SK-N-MC (cell line): Measurements from ENCODE around the gene TMEM245.

ENCODE experiments used
- DNase-seq: peaks from one replicate; pipeline ENCODE4 v3.0.0-alpha.2; 2011; ENCODE audit warnings: low read depth, low spot score
- H3K27ac ChIP-seq: fragments of 200-600 bp; sonication (generic); 2 replicates; pipeline ENCODE4 v1.5.1; 2016; ENCODE audit warnings: mixed run types
- H3K36me3 ChIP-seq: fragments of 200-600 bp; sonication (generic); 2 replicates; pipeline ENCODE4 v1.6.1; 2017; ENCODE audit warnings: antibody characterized with exemption, low read length, mixed read lengths; ENCODE audit not compliant: insufficient read depth
- H3K4me3 ChIP-seq: fragments of 200-600 bp; sonication (generic); 2 replicates; pipeline ENCODE4 v1.5.1; 2016
- H3K9ac ChIP-seq: fragments of 200-600 bp; sonication (generic); 2 replicates; pipeline ENCODE4 v1.8.0; 2017; ENCODE audit warnings: mixed run types, mixed read lengths; ENCODE audit not compliant: insufficient read length
- H3K9me3 ChIP-seq: fragments of 200-600 bp; sonication (generic); 2 replicates; pipeline ENCODE4 v1.6.1; 2017; ENCODE audit warnings: low read depth, mild to moderate bottlenecking, antibody characterized with exemption, low read length, moderate library complexity, mixed read lengths
- EZH2 ChIP-seq: fragments of 200-600 bp; sonication (generic); IDR thresholded peaks from one replicate; pipeline ENCODE4 v1.6.1; 2017; ENCODE audit warnings: antibody characterized with exemption
- FOXP2 ChIP-seq: optimal IDR thresholded peaks from 2 replicates; pipeline ENCODE3; 2011; ENCODE audit warnings: mild to moderate bottlenecking, moderate library complexity; ENCODE audit not compliant: insufficient read depth; ENCODE audit errors: extremely low read length, control extremely low read depth
- POLR2AphosphoS5 ChIP-seq: IDR thresholded peaks from 2 replicates; pipeline ENCODE4 v1.6.1; 2012; ENCODE audit warnings: mild to moderate bottlenecking, low read depth, low read length, borderline replicate concordance

Gene TMEM245

DNA sequence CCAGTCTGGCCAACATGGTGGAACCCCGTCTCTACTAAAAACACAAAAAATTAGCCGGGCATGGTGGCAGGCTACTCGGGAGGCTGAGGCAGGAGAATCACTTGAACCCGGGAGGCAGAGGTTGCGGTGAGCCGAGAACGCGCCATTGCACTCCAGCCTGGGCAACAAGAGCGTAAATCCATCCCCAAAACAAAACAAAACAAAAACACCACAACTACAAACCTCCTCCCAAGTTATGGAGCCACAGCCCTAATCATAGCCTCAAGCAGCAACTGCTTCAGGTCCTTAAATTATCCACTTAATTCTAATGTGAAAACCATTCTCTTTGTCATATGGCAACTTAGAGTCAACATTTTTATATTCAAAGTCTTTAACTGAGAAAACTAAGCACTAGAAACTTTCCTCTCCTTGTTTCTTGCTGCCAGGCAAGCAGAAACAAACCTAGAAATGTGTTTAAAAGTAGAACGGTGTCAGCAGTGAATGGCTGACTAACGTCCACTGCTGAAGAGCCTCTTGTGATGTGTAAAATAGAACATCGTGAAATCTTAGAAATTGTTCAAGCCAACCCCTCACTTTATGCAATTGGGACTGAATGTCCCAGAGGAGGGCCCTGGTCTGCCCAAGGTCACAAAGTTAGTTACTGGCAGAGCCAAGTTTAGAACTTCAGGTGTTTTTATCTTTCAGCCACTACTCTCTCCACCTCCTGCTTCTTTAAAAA lies 5.7 kb downstream of the TMEM245 start:
- Histone ChIP-seq H3K27ac (peak overlapping the region; percentile 86), H3K4me3 (peak overlapping the region; percentile 51)

GRCh38 chr9:109113254-109113653 lies 6.5 kb downstream of the TMEM245 start:
- H3K36me3 ChIP-seq = 0 out of 2 replicates have a peak, but pooled peaks cover 5% of the 10 kb centered on the region
- H3K4me3 ChIP-seq = peak overlapping the region; percentile 51
- no peak for DNase-seq
- peak overlapping the region; percentile 86 for H3K27ac ChIP-seq
- peak overlapping the region; percentile 20 for H3K9ac ChIP-seq
- TF ChIP-seq FOXP2 (no peak), POLR2AphosphoS5 (no peak), EZH2 (no peak)
- no peaks in the 10 kb centered on the region for H3K9me3 ChIP-seq

More for the DNA sequence above, 5.7 kb downstream of the TMEM245 start:
- TF ChIP-seq EZH2 = no peak
- no peak for TF ChIP-seq FOXP2
- no peak for TF ChIP-seq POLR2AphosphoS5
- H3K9me3 ChIP-seq = no peaks in the 10 kb centered on the region
- no peak overlapping the region for H3K9ac ChIP-seq
- H3K36me3 ChIP-seq = 0 out of 2 replicates have a peak, but pooled peaks cover 5% of the 10 kb centered on the region
- no peak for DNase-seq

GRCh38 chr9:109110329-109111021 lies 9.3 kb downstream of the TMEM245 start:
- peaks cover 12% of the 10 kb centered on the region for H3K36me3 ChIP-seq
- no peak for DNase-seq
- H3K4me3 ChIP-seq = peak overlapping the region; percentile 58
- TF ChIP-seq FOXP2 (no peak), EZH2 (no peak), POLR2AphosphoS5 (no peak)
- H3K9me3 ChIP-seq = no peaks in the 10 kb centered on the region; the same call in 1 of the 2 replicates
- H3K27ac ChIP-seq = peak overlapping the region; percentile 90
- peak overlapping the region; percentile 55 for H3K9ac ChIP-seq

- peak overlapping the region; percentile 42 for H3K9ac ChIP-seq
- H3K4me3 ChIP-seq = no peak overlapping the region
- peaks cover 17% of the 10 kb centered on the region for H3K36me3 ChIP-seq
- peak overlapping the region; percentile 90 for H3K27ac ChIP-seq
- TF ChIP-seq FOXP2 (no peak), EZH2 (no peak), POLR2AphosphoS5 (no peak)
- DNase-seq = no peak
- no peaks in the 10 kb centered on the region; the same call in 1 of the 2 replicates for H3K9me3 ChIP-seq
These were observed 9.8 kb downstream of the TMEM245 start for GRCh38 chr9:109109967-109110328.

DNA sequence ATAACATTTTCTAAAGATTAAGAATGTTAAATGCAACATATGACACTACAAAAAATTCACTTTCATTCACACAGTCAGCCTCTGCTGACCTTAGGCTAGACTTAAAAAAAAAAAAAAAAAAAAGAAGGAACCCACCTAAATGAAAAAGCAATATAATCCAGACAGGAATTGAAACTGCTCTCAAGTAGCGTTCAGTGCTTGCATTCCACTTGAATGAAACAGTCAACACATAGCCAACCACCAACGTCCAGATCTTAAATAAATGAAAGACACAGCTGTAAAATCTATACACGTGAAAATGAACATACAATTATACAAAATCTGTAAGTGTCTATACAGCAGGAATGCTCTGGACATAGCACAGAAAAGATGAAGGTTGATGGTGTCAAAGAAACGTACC lies 11.4 kb downstream of the TMEM245 start:
- H3K27ac ChIP-seq = no peak overlapping the region
- no peak overlapping the region for H3K4me3 ChIP-seq
- DNase-seq = no peak
- peaks cover 33% of the 10 kb centered on the region for H3K36me3 ChIP-seq
- TF ChIP-seq EZH2 (no peak), POLR2AphosphoS5 (no peak), FOXP2 (no peak)
- H3K9me3 ChIP-seq = peaks cover 10% of the 10 kb centered on the region; the same call in 1 of the 2 replicates
- no peak overlapping the region for H3K9ac ChIP-seq

DNA sequence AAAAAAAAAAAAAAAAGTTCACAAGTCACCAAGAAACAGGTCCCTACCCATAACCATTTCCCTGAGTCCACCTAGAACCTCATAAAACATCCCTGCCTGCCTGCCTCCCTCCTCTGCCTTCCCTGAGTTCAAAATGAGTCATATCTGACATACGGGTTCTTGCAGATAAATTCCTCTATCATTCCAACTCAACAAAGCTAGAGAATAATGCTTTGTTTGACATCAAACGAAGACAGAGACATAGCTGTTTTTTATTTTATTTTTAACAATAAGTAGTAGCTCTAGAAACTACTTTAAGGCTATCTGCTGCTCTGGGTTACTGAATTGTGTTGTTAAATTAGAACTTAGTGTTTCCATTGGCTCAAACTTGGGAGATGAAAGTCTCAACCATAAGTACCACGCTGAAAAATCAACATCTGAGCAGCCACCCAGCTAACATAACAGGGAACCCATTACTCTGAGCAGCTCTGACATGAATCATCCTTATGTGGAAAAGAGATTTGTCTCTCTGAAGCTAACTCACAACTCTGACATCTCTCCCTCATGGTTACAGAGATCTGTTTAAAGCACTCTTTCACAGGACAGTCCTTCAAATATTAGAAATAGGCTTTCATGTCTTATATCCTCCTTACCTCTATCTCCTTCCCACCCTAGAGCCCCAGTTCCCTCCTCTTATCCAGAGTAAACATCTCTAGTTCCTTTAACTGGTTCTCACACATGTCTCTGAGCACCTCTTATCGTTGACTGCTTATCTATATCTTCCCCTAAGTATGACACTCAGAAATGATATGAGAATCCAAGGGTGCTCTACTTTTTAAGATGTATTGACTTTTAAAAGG lies 12.1 kb downstream of the TMEM245 start:
- Histone ChIP-seq H3K9ac (no peak overlapping the region), H3K27ac (no peak overlapping the region), H3K9me3 (peaks cover 13% of the 10 kb centered on the region; the same call in 1 of the 2 replicates), H3K4me3 (no peak overlapping the region), H3K36me3 (peaks cover 40% of the 10 kb centered on the region)
- TF ChIP-seq POLR2AphosphoS5 (no peak), FOXP2 (no peak), EZH2 (no peak)
- DNase-seq = no peak

DNA sequence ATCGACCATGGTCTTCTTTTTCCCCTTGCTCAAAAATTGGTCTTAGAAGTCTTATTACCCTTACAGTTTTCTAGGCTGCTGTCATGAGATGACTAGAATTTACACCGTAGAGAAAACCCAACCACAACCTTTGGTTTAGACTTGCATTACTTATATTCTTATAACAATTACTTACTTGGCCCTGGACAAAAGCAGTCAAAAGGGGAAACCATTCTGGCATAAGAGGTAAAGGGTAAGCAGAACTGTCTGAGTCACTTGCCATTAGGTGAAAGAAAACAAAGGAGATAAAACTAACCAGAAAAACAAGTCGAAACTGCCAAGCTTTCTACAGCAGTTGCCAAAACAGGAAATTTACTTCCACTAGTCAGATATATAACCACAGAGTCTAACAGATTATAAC lies 17.9 kb downstream of the TMEM245 start:
- Histone ChIP-seq H3K9ac (no peak overlapping the region), H3K4me3 (no peak overlapping the region), H3K36me3 (peaks cover 49% of the 10 kb centered on the region), H3K9me3 (peaks cover 13% of the 10 kb centered on the region; the same call in 1 of the 2 replicates), H3K27ac (peak overlapping the region; percentile 15; the same call in 1 of the 2 replicates)
- TF ChIP-seq FOXP2 (no peak), EZH2 (no peak), POLR2AphosphoS5 (no peak)
- no peak for DNase-seq
